Osteocyte (in vitro differentiated cells): ENCODE results near the gene OTOGL. TPM values are rescaled to one million over a fixed set of nuclear protein-coding genes. Genes with fewer than 3 reads are reported as not detected.

Experiments
- DNase-seq: peaks from one replicate; pipeline ENCODE4 v3.0.0; 2021; ENCODE audit warnings: mixed read lengths; ENCODE audit not compliant: unreplicated experiment; ENCODE audit errors: extremely low spot score
- H3K27ac Mint-ChIP-seq: one replicate; pipeline ENCODE4 v1.8.0; 2021; ENCODE audit warnings: mild to moderate bottlenecking, mixed read lengths; ENCODE audit not compliant: unreplicated experiment
- H3K27me3 Mint-ChIP-seq: one replicate; pipeline ENCODE4 v1.8.0; 2021; ENCODE audit warnings: mixed read lengths; ENCODE audit not compliant: unreplicated experiment
- H3K36me3 Mint-ChIP-seq: one replicate; pipeline ENCODE4 v1.8.0; 2021; ENCODE audit warnings: mixed read lengths; ENCODE audit not compliant: unreplicated experiment
- H3K4me1 Mint-ChIP-seq: one replicate; pipeline ENCODE4 v1.8.0; 2021; ENCODE audit warnings: mixed read lengths; ENCODE audit not compliant: unreplicated experiment
- H3K4me3 Mint-ChIP-seq: one replicate; pipeline ENCODE4 v1.8.0; 2021; ENCODE audit warnings: mild to moderate bottlenecking, moderate library complexity, mixed read lengths; ENCODE audit not compliant: unreplicated experiment
- H3K9me3 Mint-ChIP-seq: one replicate; pipeline ENCODE4 v1.8.0; 2021; ENCODE audit warnings: mixed read lengths; ENCODE audit not compliant: unreplicated experiment
- CTCF ChIP-seq: fragments of 200-600 bp; sonication (generic); IDR thresholded peaks from 2 replicates; pipeline ENCODE4 v1.5.0; 2021; ENCODE audit warnings: antibody characterized with exemption, mild to moderate bottlenecking, moderate library complexity
- total RNA-seq: library from RNA; stranded (reverse); gene quantifications from 2 replicates; pipeline ENCODE4 v1.2.1, GENCODE V29; 2021

OTOGL gene
- total RNA-seq, 1 donor from 2014 or later: 0.19 TPM

- no peaks in the 10 kb centered on the region for H3K36me3 Mint-ChIP-seq
- TF ChIP-seq CTCF: no peak
- no peak for DNase-seq
- peaks cover 29% of the 10 kb centered on the region for H3K4me1 Mint-ChIP-seq
- no peak overlapping the region for H3K4me3 Mint-ChIP-seq
- H3K27me3 Mint-ChIP-seq: no peaks in the 10 kb centered on the region
- H3K9me3 Mint-ChIP-seq: no peaks in the 10 kb centered on the region
- H3K27ac Mint-ChIP-seq: no peak overlapping the region
These were observed 173.1 kb downstream of the OTOGL start for GRCh38 chr12:80272387-80272915.

DNA sequence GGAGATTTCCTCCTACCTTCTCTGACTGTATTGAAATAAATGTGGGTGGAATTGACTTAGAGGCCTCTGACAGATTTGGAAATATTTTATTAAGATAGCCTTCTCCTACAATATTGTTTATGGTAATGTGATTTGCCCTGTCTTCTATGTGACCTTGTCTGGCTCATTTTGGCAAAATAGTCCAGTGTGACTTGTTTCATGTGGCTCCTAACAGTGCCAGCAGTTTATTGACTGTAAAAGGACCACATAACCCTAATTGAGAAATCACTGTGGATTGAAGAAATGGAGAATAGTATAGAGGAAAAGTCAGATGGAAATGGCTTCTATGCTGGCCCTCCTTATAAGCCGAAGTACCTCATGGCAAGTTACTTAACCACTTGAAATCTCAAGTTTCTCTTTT is 173.8 kb downstream of the OTOGL start:
- peaks cover 29% of the 10 kb centered on the region for H3K4me1 Mint-ChIP-seq
- no peak overlapping the region for H3K4me3 Mint-ChIP-seq
- TF ChIP-seq CTCF: no peak
- no peak for DNase-seq
- H3K36me3 Mint-ChIP-seq: no peaks in the 10 kb centered on the region
- no peaks in the 10 kb centered on the region for H3K9me3 Mint-ChIP-seq
- no peaks in the 10 kb centered on the region for H3K27me3 Mint-ChIP-seq
- H3K27ac Mint-ChIP-seq: no peak overlapping the region

- no peak for TF ChIP-seq CTCF
- no peak overlapping the region for H3K4me3 Mint-ChIP-seq
- H3K27ac Mint-ChIP-seq: no peak overlapping the region
- no peaks in the 10 kb centered on the region for H3K4me1 Mint-ChIP-seq
- H3K9me3 Mint-ChIP-seq: peaks cover 10% of the 10 kb centered on the region
- no peaks in the 10 kb centered on the region for H3K27me3 Mint-ChIP-seq
- no peaks in the 10 kb centered on the region for H3K36me3 Mint-ChIP-seq
- no peak for DNase-seq
These were observed 178.4 kb downstream of the OTOGL start for GRCh38 chr12:80277732-80278131.

DNA sequence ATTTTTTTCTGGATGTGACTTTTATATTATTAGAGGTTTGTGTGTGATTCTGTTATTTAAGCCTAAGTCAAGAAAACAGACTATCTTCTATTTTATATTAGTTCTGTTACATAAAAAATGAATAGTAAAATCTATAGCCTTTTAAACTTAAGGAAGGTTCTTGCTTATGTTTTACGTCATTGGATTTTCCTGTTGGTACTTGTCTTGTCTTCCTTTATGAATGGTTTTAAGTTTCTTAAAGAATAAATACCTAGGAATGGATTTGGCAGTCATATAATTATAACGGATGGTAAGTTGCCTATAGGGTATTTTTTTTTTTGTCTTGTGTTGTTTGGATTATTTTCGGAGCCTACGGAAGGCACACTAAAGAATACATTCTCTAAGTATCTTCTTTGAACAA is 182.9 kb downstream of the OTOGL start:
- peaks cover 25% of the 10 kb centered on the region for H3K9me3 Mint-ChIP-seq
- H3K27ac Mint-ChIP-seq: no peak overlapping the region
- TF ChIP-seq CTCF: no peak
- no peaks in the 10 kb centered on the region for H3K36me3 Mint-ChIP-seq
- H3K4me3 Mint-ChIP-seq: no peak overlapping the region
- no peaks in the 10 kb centered on the region for H3K4me1 Mint-ChIP-seq
- no peak for DNase-seq
- no peaks in the 10 kb centered on the region for H3K27me3 Mint-ChIP-seq

GRCh38 chr12:80282761-80283160 is 183.4 kb downstream of the OTOGL start:
- no peak for DNase-seq
- no peaks in the 10 kb centered on the region for H3K36me3 Mint-ChIP-seq
- no peak overlapping the region for H3K27ac Mint-ChIP-seq
- TF ChIP-seq CTCF: no peak
- no peaks in the 10 kb centered on the region for H3K27me3 Mint-ChIP-seq
- H3K9me3 Mint-ChIP-seq: peaks cover 29% of the 10 kb centered on the region
- no peaks in the 10 kb centered on the region for H3K4me1 Mint-ChIP-seq
- H3K4me3 Mint-ChIP-seq: no peak overlapping the region
